Thyroid gland (tissue), 4 donors: ENCODE data around the gene CDH18.

Source experiments
- CTCF ChIP-seq, 6 experiments: fragments of 200-600 bp in 3 of 6; fragments of 450-650 bp in 3 of 6; sonication (generic) in 3 of 6; IDR thresholded peaks; one replicate each; pipeline ENCODE4 v1.5.1; 2016 to 2019; ENCODE audit warnings: antibody characterized with exemption in 6 of 6, mild to moderate bottlenecking in 2 of 6, inconsistent platforms in 1 of 6, moderate library complexity in 1 of 6
- POLR2A ChIP-seq, 2 donors: fragments of 450-650 bp; IDR thresholded peaks; one replicate each; pipeline ENCODE4 v1.6.1; 2017; ENCODE audit warnings: antibody characterized with exemption in 2 of 2, mild to moderate bottlenecking in 2 of 2, moderate library complexity in 1 of 2

DNA sequence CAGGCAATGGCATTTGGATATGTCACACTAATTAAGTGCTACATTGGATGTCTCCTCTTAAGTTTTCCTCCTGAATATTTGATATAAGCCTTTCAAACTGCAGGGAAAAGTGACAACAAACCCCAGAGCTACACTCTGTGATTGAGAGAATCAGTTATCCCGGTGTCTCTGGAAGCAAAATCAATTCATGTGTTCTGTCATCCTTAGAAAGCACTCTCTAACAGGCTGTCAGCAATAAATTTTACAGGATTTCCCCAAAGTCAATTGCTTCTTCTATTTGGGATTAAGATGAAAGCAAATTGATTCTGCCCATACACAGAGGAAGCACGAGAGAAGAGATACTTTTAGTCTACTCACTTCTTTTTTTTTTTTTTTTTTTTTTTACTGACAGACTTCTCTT, 332.4 kb downstream of the CDH18 start:
- TF ChIP-seq CTCF (IDR thresholded peaks at IDR 0.05), result no peak
- TF ChIP-seq POLR2A (IDR thresholded peaks at IDR 0.05), result no peak
